Fibroblast of lung (primary cell): ENCODE measurements around the gene CD164. TPM values are rescaled to one million over a fixed set of nuclear protein-coding genes. Genes with fewer than 3 reads are reported as not detected.

Experiments used
- DNase-seq, 2 donors: peaks; one replicate each; pipeline versions ENCODE4 v3.0.0 to v3.0.0-alpha.2; 2010; ENCODE audit warnings: low read depth in 2 of 2
- H2AFZ ChIP-seq: 2 replicates; pipeline ENCODE4 v1.5.1; 2012; ENCODE audit warnings: low read length, control low read depth, inconsistent platforms
- H3K27ac ChIP-seq: 2 replicates; pipeline ENCODE4 v1.5.1; 2011; ENCODE audit warnings: low read length, control low read depth; ENCODE audit not compliant: insufficient read depth
- H3K27me3 ChIP-seq: 2 replicates; pipeline ENCODE4 v1.5.1; 2011; ENCODE audit warnings: mild to moderate bottlenecking, low read length; ENCODE audit not compliant: control insufficient read depth, insufficient read depth
- H3K36me3 ChIP-seq: 2 replicates; pipeline ENCODE4 v1.5.1; 2011; ENCODE audit warnings: low read length; ENCODE audit not compliant: control insufficient read depth, insufficient read depth
- H3K4me1 ChIP-seq: 2 replicates; pipeline ENCODE4 v1.5.1; 2011; ENCODE audit warnings: low read length; ENCODE audit not compliant: control insufficient read depth, insufficient read depth; ENCODE audit errors: extremely low read depth
- H3K4me2 ChIP-seq: 2 replicates; pipeline ENCODE4 v1.5.1; 2011; ENCODE audit warnings: low read length, control low read depth; ENCODE audit not compliant: insufficient read depth; ENCODE audit errors: extremely low read depth
- H3K4me3 ChIP-seq, 4 experiments: fragments of 200-600 bp in 1 of 4; sonication (generic) in 1 of 4; replicated peaks in 1 of 4; 2 replicates each; pipeline ENCODE4 v1.5.1; 2011 to 2016; ENCODE audit warnings: low read length in 4 of 4, low read depth in 3 of 4, mild to moderate bottlenecking in 3 of 4, control low read depth in 2 of 4, inconsistent platforms in 1 of 4, mixed read lengths in 1 of 4; ENCODE audit not compliant: insufficient read depth in 1 of 4; ENCODE audit errors: control extremely low read depth in 1 of 4
- H3K79me2 ChIP-seq: 2 replicates; pipeline ENCODE4 v1.5.1; 2012; ENCODE audit warnings: mild to moderate bottlenecking, low read length, inconsistent platforms; ENCODE audit not compliant: control insufficient read depth, insufficient read depth
- H3K9ac ChIP-seq: 2 replicates; pipeline ENCODE4 v1.5.1; 2011; ENCODE audit warnings: mild to moderate bottlenecking, low read length, control low read depth; ENCODE audit not compliant: insufficient read depth
- H3K9me3 ChIP-seq: 2 replicates; pipeline ENCODE4 v1.5.1; 2012; ENCODE audit warnings: low read depth, low read length; ENCODE audit not compliant: control insufficient read depth, insufficient read depth
- H4K20me1 ChIP-seq: 2 replicates; pipeline ENCODE4 v1.5.1; 2011; ENCODE audit warnings: low read length; ENCODE audit not compliant: control insufficient read depth, insufficient read depth; ENCODE audit errors: extremely low read depth
- CTCF ChIP-seq, 2 donors: IDR thresholded peaks in 1 of 2; conservative IDR thresholded peaks in 1 of 2; 1 replicate in 1 of 2; 2 replicates in 1 of 2; pipeline ENCODE4 v1.5.1; 2011 to 2012; ENCODE audit warnings: low read length in 2 of 2, control low read depth in 1 of 2, inconsistent platforms in 1 of 2, low read depth in 1 of 2, mild to moderate bottlenecking in 1 of 2
- EZH2 ChIP-seq: IDR thresholded peaks from 2 replicates; pipeline ENCODE4 v1.5.1; 2012; ENCODE audit warnings: low read length, control low read depth, mild to moderate bottlenecking; ENCODE audit errors: missing control alignments
- polyA plus RNA-seq, 2 donors: library from polyadenylated mRNA; depleted of rRNA in 1 of 2; stranded (reverse) in 1 of 2; unstranded in 1 of 2; fragments of >200 nt; gene quantifications; 2 replicates each; pipeline ENCODE4 v1.2.1, GENCODE V29; 2011 to 2012; ENCODE audit warnings: missing spikeins in 1 of 2
- total RNA-seq: library from RNA; depleted of rRNA; stranded (reverse); fragments of >200 nt; gene quantifications from 2 replicates; pipeline ENCODE4 v1.2.1, GENCODE V29; 2014

The CD164 gene
- total and polyA plus RNA-seq, 2 donors (not counting 1 experiment from before 2014, with no cell fraction given): 232 to 280 TPM

- H2AFZ ChIP-seq: no peak overlapping the region
- H3K9me3 ChIP-seq: no peaks in the 10 kb centered on the region
- H3K27me3 ChIP-seq: no peaks in the 10 kb centered on the region
- H3K9ac ChIP-seq: no peak overlapping the region
- H3K4me3 ChIP-seq: no peak overlapping the region
- no peak overlapping the region for H3K27ac ChIP-seq
- H4K20me1 ChIP-seq: no peaks in the 10 kb centered on the region
- DNase-seq: no peak
- no peak overlapping the region for H3K4me2 ChIP-seq
- TF ChIP-seq EZH2 (no peak), CTCF (conservative IDR thresholded peaks at IDR 0.05 in 1 of 2, IDR thresholded peaks at IDR 0.05 in 1 of 2; ENCODE audit: low read depth in 1 of 2, low read length in 2 of 2) (no peak)
- no peaks in the 10 kb centered on the region for H3K79me2 ChIP-seq
- no peaks in the 10 kb centered on the region for H3K4me1 ChIP-seq
- no peaks in the 10 kb centered on the region for H3K36me3 ChIP-seq
Observed at GRCh38 chr6:109393157-109393885, 11.1 kb upstream of the CD164 start.

- H3K79me2 ChIP-seq: no peaks in the 10 kb centered on the region
- no peaks in the 10 kb centered on the region for H3K9me3 ChIP-seq
- H3K27ac ChIP-seq: no peak overlapping the region
- TF ChIP-seq CTCF (conservative IDR thresholded peaks at IDR 0.05 in 1 of 2, IDR thresholded peaks at IDR 0.05 in 1 of 2; ENCODE audit: low read depth in 1 of 2, low read length in 2 of 2): no peak
- TF ChIP-seq EZH2: no peak
- H3K4me3 ChIP-seq: no peak overlapping the region
- H3K36me3 ChIP-seq: no peaks in the 10 kb centered on the region
- H3K4me2 ChIP-seq: no peak overlapping the region
- no peak overlapping the region for H2AFZ ChIP-seq
- no peaks in the 10 kb centered on the region for H3K4me1 ChIP-seq
- DNase-seq: peak in 1 of 2 donors; percentile 48
- H3K9ac ChIP-seq: no peak overlapping the region
- H4K20me1 ChIP-seq: no peaks in the 10 kb centered on the region
- no peaks in the 10 kb centered on the region for H3K27me3 ChIP-seq
Observed at GRCh38 chr6:109389650-109390274, 7.5 kb upstream of the CD164 start.

- Histone ChIP-seq H4K20me1 (no peaks in the 10 kb centered on the region), H3K36me3 (no peaks in the 10 kb centered on the region), H3K27me3 (no peaks in the 10 kb centered on the region), H3K27ac (no peak overlapping the region), H3K4me3 (no peak overlapping the region), H3K4me1 (no peaks in the 10 kb centered on the region), H3K9ac (no peak overlapping the region), H2AFZ (no peak overlapping the region), H3K79me2 (no peaks in the 10 kb centered on the region), H3K4me2 (no peak overlapping the region), H3K9me3 (no peaks in the 10 kb centered on the region)
- DNase-seq: no peak
- TF ChIP-seq EZH2: no peak
- TF ChIP-seq CTCF (conservative IDR thresholded peaks at IDR 0.05 in 1 of 2, IDR thresholded peaks at IDR 0.05 in 1 of 2; ENCODE audit: low read depth in 1 of 2, low read length in 2 of 2): no peak
Observed at GRCh38 chr6:109388265-109388664, 6.0 kb upstream of the CD164 start.
